Dendritic cell treated with granulocyte-macrophage colony-stimulating factor and Interleukin-4, amounts not matched to agents 40 ng/mL and 50 ng/mL, for 4 days (primary cell): ENCODE results near the gene NLGN1.

ENCODE experiments used
- H3K27ac Mint-ChIP-seq: one replicate; pipeline ENCODE4 v1.8.0; 2022; ENCODE audit warnings: mild to moderate bottlenecking, mixed read lengths
- H3K27me3 Mint-ChIP-seq: one replicate; pipeline ENCODE4 v1.8.0; 2022; ENCODE audit warnings: mild to moderate bottlenecking, mixed read lengths
- H3K36me3 Mint-ChIP-seq: one replicate; pipeline ENCODE4 v1.8.0; 2022; ENCODE audit warnings: low read depth, mixed read lengths
- H3K4me1 Mint-ChIP-seq: one replicate; pipeline ENCODE4 v1.8.0; 2022; ENCODE audit warnings: low read depth, mixed read lengths
- H3K4me3 Mint-ChIP-seq: one replicate; pipeline ENCODE4 v1.8.0; 2022; ENCODE audit warnings: mild to moderate bottlenecking, moderate library complexity, mixed read lengths
- H3K9me3 Mint-ChIP-seq: one replicate; pipeline ENCODE4 v1.8.0; 2022; ENCODE audit warnings: mixed read lengths
- intact Hi-C: fragments of 100-400 bp; cut with micrococcal nuclease; formaldehyde crosslinking; loops from one replicate; pipeline ENCODE4 v1.15.0; 2022

Gene NLGN1

GRCh38 chr3:174285242-174285864, 887.8 kb downstream of the NLGN1 start:
- Mint-ChIP-seq H3K9me3 (no peaks in the 10 kb centered on the region), H3K4me3 (no peak overlapping the region), H3K4me1 (peaks cover 5% of the 10 kb centered on the region), H3K36me3 (no peaks in the 10 kb centered on the region), H3K27me3 (no peaks in the 10 kb centered on the region), H3K27ac (no peak overlapping the region)
- intact Hi-C loops, result no loop called here

GRCh38 chr3:174287705-174288104, 890.2 kb downstream of the NLGN1 start:
- Mint-ChIP-seq H3K4me3 (no peak overlapping the region), H3K27ac (no peak overlapping the region), H3K36me3 (no peaks in the 10 kb centered on the region), H3K27me3 (no peaks in the 10 kb centered on the region), H3K9me3 (no peaks in the 10 kb centered on the region), H3K4me1 (peaks cover 5% of the 10 kb centered on the region)
- intact Hi-C loops, result no loop called here

GRCh38 chr3:174294616-174295015, 897.1 kb downstream of the NLGN1 start:
- intact Hi-C loops, result no loop called here
- Mint-ChIP-seq H3K27ac (no peak overlapping the region), H3K4me1 (no peaks in the 10 kb centered on the region), H3K36me3 (no peaks in the 10 kb centered on the region), H3K27me3 (no peaks in the 10 kb centered on the region), H3K4me3 (no peak overlapping the region), H3K9me3 (no peaks in the 10 kb centered on the region)

- Mint-ChIP-seq H3K4me1 (no peaks in the 10 kb centered on the region), H3K27ac (no peak overlapping the region), H3K36me3 (no peaks in the 10 kb centered on the region), H3K4me3 (no peak overlapping the region), H3K9me3 (no peaks in the 10 kb centered on the region), H3K27me3 (no peaks in the 10 kb centered on the region)
- intact Hi-C loops, result no loop called here
Measured at GRCh38 chr3:174295306-174296092, 898.0 kb downstream of the NLGN1 start.

- H3K4me1 Mint-ChIP-seq, result no peaks in the 10 kb centered on the region
- no peaks in the 10 kb centered on the region for H3K9me3 Mint-ChIP-seq
- intact Hi-C loops, result no loop called here
- H3K27ac Mint-ChIP-seq, result no peak overlapping the region
- H3K27me3 Mint-ChIP-seq, result no peaks in the 10 kb centered on the region
- H3K4me3 Mint-ChIP-seq, result no peak overlapping the region
- H3K36me3 Mint-ChIP-seq, result no peaks in the 10 kb centered on the region
Measured at GRCh38 chr3:174302746-174303315, 905.3 kb downstream of the NLGN1 start.

GRCh38 chr3:174303907-174304560, 906.5 kb downstream of the NLGN1 start:
- no peaks in the 10 kb centered on the region for H3K27me3 Mint-ChIP-seq
- intact Hi-C loops, result no loop called here
- peaks cover 8% of the 10 kb centered on the region for H3K4me1 Mint-ChIP-seq
- no peaks in the 10 kb centered on the region for H3K36me3 Mint-ChIP-seq
- no peak overlapping the region for H3K27ac Mint-ChIP-seq
- no peak overlapping the region for H3K4me3 Mint-ChIP-seq
- no peaks in the 10 kb centered on the region for H3K9me3 Mint-ChIP-seq

GRCh38 chr3:174308736-174309135, 911.2 kb downstream of the NLGN1 start:
- no peaks in the 10 kb centered on the region for H3K36me3 Mint-ChIP-seq
- H3K4me3 Mint-ChIP-seq, result no peak overlapping the region
- intact Hi-C loops, result no loop called here
- H3K27me3 Mint-ChIP-seq, result no peaks in the 10 kb centered on the region
- H3K4me1 Mint-ChIP-seq, result peaks cover 11% of the 10 kb centered on the region
- H3K27ac Mint-ChIP-seq, result no peak overlapping the region
- H3K9me3 Mint-ChIP-seq, result no peaks in the 10 kb centered on the region

GRCh38 chr3:174310475-174310983, 913.0 kb downstream of the NLGN1 start:
- intact Hi-C loops, result no loop called here
- Mint-ChIP-seq H3K4me3 (no peak overlapping the region), H3K27me3 (no peaks in the 10 kb centered on the region), H3K27ac (no peak overlapping the region), H3K9me3 (no peaks in the 10 kb centered on the region), H3K4me1 (peaks cover 11% of the 10 kb centered on the region), H3K36me3 (no peaks in the 10 kb centered on the region)

- Mint-ChIP-seq H3K36me3 (no peaks in the 10 kb centered on the region), H3K4me1 (no peaks in the 10 kb centered on the region), H3K4me3 (no peak overlapping the region), H3K27ac (no peak overlapping the region), H3K27me3 (no peaks in the 10 kb centered on the region), H3K9me3 (peaks cover 12% of the 10 kb centered on the region)
- intact Hi-C loops, result no loop called here
Measured at GRCh38 chr3:174315225-174315624, 917.7 kb downstream of the NLGN1 start.

- Mint-ChIP-seq H3K27me3 (no peaks in the 10 kb centered on the region), H3K36me3 (no peaks in the 10 kb centered on the region), H3K4me1 (no peaks in the 10 kb centered on the region), H3K4me3 (no peak overlapping the region), H3K9me3 (peaks cover 24% of the 10 kb centered on the region), H3K27ac (no peak overlapping the region)
- intact Hi-C loops, result no loop called here
Measured at GRCh38 chr3:174317005-174317404, 919.5 kb downstream of the NLGN1 start.

- no peak overlapping the region for H3K27ac Mint-ChIP-seq
- peaks cover 24% of the 10 kb centered on the region for H3K9me3 Mint-ChIP-seq
- no peak overlapping the region for H3K4me3 Mint-ChIP-seq
- no peaks in the 10 kb centered on the region for H3K36me3 Mint-ChIP-seq
- no peaks in the 10 kb centered on the region for H3K4me1 Mint-ChIP-seq
- no peaks in the 10 kb centered on the region for H3K27me3 Mint-ChIP-seq
- intact Hi-C loops, result no loop called here
Measured at GRCh38 chr3:174318181-174318580, 920.6 kb downstream of the NLGN1 start.

- no peak overlapping the region for H3K27ac Mint-ChIP-seq
- H3K36me3 Mint-ChIP-seq, result no peaks in the 10 kb centered on the region
- no peak overlapping the region for H3K4me3 Mint-ChIP-seq
- intact Hi-C loops, result no loop called here
- no peaks in the 10 kb centered on the region for H3K4me1 Mint-ChIP-seq
- H3K9me3 Mint-ChIP-seq, result peaks cover 24% of the 10 kb centered on the region
- H3K27me3 Mint-ChIP-seq, result no peaks in the 10 kb centered on the region
Measured at GRCh38 chr3:174321548-174321947, 924.0 kb downstream of the NLGN1 start.

- Mint-ChIP-seq H3K9me3 (peaks cover 24% of the 10 kb centered on the region), H3K27me3 (no peaks in the 10 kb centered on the region)
Measured at GRCh38 chr3:174322789-174323188, 925.2 kb downstream of the NLGN1 start.

GRCh38 chr3:174325171-174325570, 927.6 kb downstream of the NLGN1 start:
- H3K36me3 Mint-ChIP-seq, result no peaks in the 10 kb centered on the region

More at GRCh38 chr3:174322789-174323188, 925.2 kb downstream of the NLGN1 start:
- Mint-ChIP-seq H3K27ac (no peak overlapping the region), H3K4me1 (no peaks in the 10 kb centered on the region), H3K36me3 (no peaks in the 10 kb centered on the region), H3K4me3 (no peak overlapping the region)
- intact Hi-C loops, result no loop called here

More at GRCh38 chr3:174325171-174325570, 927.6 kb downstream of the NLGN1 start:
- Mint-ChIP-seq H3K4me1 (peaks cover 5% of the 10 kb centered on the region), H3K9me3 (peaks cover 28% of the 10 kb centered on the region), H3K4me3 (no peak overlapping the region), H3K27me3 (no peaks in the 10 kb centered on the region), H3K27ac (no peak overlapping the region)
- intact Hi-C loops, result no loop called here
